ENCODE results near the gene RRAGC. TPM values are rescaled to one million over a fixed set of nuclear protein-coding genes. Genes with fewer than 3 reads are reported as not detected.
"Not testable (repeated sequence)": the region's sequence is repeated elsewhere in the genome, so short reads cannot be mapped to it uniquely, and the experiment has no call there.

RRAGC gene
- total and polyA plus RNA-seq, 2 experiments from 2014 or later, result 3.7 to 13.7 TPM

DNA sequence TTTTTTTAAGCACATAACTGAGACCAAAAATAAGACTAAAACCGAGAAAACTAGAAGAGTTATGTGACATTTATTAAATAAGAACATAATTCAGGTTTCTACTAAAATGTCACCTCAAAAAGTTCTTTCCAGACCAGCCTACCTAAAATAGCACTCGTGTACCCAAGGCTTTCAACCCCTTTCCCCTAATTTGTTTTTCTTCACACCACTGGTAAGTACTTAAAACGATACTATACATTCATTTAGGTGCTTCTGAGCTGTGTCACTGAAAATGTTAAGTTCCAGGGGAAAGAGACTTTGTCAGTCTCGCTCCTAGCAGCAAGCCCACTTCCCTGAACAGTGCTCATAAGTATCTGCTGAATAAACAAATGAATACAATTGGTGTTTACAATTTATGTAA is 6.8 kb downstream of the RRAGC start:
- Histone ChIP-seq H3K4me3 (no peak overlapping the region), H3K36me3 (peaks cover 23% of the 10 kb centered on the region), H3K27me3 (no peaks in the 10 kb centered on the region), H3K9me3 (ENCODE audit: low read depth) (no peaks in the 10 kb centered on the region), H3K4me1 (ENCODE audit: low read depth) (no peaks in the 10 kb centered on the region), H3K27ac (no peak overlapping the region)
- TF ChIP-seq, protein P1, sequence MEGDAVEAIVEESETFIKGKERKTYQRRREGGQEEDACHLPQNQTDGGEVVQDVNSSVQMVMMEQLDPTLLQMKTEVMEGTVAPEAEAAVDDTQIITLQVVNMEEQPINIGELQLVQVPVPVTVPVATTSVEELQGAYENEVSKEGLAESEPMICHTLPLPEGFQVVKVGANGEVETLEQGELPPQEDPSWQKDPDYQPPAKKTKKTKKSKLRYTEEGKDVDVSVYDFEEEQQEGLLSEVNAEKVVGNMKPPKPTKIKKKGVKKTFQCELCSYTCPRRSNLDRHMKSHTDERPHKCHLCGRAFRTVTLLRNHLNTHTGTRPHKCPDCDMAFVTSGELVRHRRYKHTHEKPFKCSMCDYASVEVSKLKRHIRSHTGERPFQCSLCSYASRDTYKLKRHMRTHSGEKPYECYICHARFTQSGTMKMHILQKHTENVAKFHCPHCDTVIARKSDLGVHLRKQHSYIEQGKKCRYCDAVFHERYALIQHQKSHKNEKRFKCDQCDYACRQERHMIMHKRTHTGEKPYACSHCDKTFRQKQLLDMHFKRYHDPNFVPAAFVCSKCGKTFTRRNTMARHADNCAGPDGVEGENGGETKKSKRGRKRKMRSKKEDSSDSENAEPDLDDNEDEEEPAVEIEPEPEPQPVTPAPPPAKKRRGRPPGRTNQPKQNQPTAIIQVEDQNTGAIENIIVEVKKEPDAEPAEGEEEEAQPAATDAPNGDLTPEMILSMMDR (IDR thresholded peaks at IDR 0.05; ENCODE audit: low read depth, low read length), result no peak
- no peak for DNase-seq (ENCODE audit: low read depth in 1 of 2, low spot score in 1 of 2)

DNA sequence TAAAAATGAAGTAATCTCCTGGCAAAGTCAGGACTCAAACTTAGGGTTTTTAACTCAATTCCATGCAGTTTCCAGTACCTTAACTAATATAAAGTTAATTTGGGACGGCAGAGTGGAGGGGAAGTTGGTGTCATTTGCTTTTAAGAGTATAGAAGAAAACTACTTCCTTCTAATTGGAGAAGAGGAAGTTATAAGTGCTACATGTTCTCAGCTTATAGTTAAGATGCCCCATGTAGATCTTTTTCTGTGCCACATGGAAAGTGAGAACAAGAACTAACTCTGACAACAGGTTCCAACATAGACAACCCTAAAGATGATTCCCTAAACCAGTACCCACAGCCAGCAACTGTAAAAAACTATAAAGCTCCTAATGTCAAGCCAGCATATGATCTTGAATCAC is 11.5 kb downstream of the RRAGC start:
- Histone ChIP-seq H3K4me3 (no peak overlapping the region), H3K36me3 (peaks cover 15% of the 10 kb centered on the region), H3K9me3 (ENCODE audit: low read depth) (no peaks in the 10 kb centered on the region), H3K4me1 (ENCODE audit: low read depth) (no peaks in the 10 kb centered on the region), H3K27ac (no peak overlapping the region), H3K27me3 (no peaks in the 10 kb centered on the region)
- no peak for DNase-seq (ENCODE audit: low read depth in 1 of 2, low spot score in 1 of 2)
- TF ChIP-seq, protein P1 (IDR thresholded peaks at IDR 0.05; ENCODE audit: low read depth, low read length), result no peak

DNA sequence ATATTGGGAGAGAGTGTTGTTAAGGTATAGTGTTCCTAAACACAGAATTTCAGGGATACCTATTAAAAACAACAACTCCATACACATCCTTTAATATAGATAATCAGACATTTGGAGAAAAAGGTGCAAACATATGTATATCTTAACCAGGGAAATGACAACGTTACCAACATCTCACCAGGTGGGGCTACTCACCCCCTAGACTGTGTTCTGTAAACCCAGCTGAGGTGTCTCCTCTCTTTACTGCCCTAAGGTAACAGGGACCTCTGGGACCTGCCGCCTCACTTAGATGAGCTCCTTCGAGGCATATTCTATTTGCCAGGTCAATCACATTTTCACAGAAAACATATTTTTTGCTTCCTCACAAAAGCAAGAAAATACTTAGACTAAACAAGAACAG is 13.4 kb downstream of the RRAGC start:
- Histone ChIP-seq H3K27me3 (no peaks in the 10 kb centered on the region), H3K4me3 (no peak overlapping the region), H3K27ac (no peak overlapping the region), H3K9me3 (ENCODE audit: low read depth) (no peaks in the 10 kb centered on the region), H3K4me1 (ENCODE audit: low read depth) (no peaks in the 10 kb centered on the region), H3K36me3 (peaks cover 23% of the 10 kb centered on the region)
- DNase-seq (ENCODE audit: low read depth in 1 of 2, low spot score in 1 of 2), result no peak
- TF ChIP-seq, protein P1 (IDR thresholded peaks at IDR 0.05; ENCODE audit: low read depth, low read length), result no peak

DNA sequence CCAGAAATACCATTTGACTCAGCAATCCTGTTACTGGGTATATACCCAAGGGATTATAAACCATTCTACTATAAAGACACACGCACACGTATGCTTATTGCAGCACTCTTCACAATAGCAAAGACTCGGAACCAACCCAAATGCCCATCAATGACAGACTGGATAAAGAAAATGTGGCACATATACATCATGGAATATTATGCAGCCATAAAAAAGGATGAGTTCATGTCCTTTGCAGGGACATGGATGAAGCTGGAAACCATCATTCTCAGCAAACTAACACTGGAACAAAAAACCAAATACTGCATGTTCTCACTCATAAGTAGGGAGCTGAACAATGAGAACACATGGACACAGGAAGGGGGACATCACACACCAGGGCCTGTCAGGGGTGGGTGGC is 14.5 kb downstream of the RRAGC start:
- not testable (repeated sequence) for H3K4me3 ChIP-seq; H3K27me3 ChIP-seq; H3K27ac ChIP-seq; H3K9me3 ChIP-seq (ENCODE audit: low read depth); DNase-seq (ENCODE audit: low read depth in 1 of 2, low spot score in 1 of 2); H3K4me1 ChIP-seq (ENCODE audit: low read depth)
- H3K36me3 ChIP-seq, result peaks cover 20% of the 10 kb centered on the region

DNA sequence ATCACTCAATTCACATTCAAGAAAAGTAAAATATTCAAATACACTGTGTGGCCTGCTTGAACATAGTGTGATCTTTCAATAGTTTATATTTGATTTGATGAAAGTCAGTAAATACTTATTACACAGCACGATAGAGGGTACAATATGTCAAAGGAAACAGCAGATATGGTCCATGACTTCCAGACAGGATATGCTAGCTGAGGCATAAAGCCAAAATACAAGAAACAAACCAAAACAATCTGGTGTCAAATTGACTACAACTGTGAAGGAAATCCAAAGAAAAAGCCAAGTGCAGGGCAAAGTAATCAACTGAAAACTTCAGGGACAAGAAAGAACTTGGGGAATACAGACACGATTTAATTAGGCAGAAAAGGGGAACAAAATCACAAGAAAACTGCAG is 19.3 kb downstream of the RRAGC start:
- no peak overlapping the region for H3K4me3 ChIP-seq
- H3K4me1 ChIP-seq (ENCODE audit: low read depth), result no peaks in the 10 kb centered on the region
- no peak for DNase-seq (ENCODE audit: low read depth in 1 of 2, low spot score in 1 of 2)
- H3K27ac ChIP-seq, result no peak overlapping the region
- TF ChIP-seq, protein P1 (IDR thresholded peaks at IDR 0.05; ENCODE audit: low read depth, low read length), result no peak
- peaks cover 13% of the 10 kb centered on the region for H3K36me3 ChIP-seq
- H3K27me3 ChIP-seq, result no peaks in the 10 kb centered on the region
- no peaks in the 10 kb centered on the region for H3K9me3 ChIP-seq (ENCODE audit: low read depth)

DNA sequence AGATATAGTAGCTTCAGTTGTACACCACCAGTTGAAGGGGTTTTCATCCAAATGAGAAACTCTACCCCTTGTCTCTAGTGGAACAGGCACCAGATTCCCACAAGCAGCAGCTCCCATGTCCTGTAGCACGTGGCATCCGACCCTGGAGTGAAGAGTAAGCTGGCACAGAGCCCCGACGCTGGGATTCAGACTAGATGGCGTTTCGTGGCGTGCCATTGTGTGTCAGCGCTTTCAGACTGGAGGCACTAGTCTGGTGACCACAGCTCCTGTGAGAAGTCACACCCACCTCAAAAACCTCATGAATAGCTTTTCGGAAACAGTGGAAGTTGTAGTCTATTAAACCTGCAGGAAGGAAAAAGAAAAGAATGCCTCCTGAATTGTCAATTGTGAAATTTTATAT is 20.2 kb downstream of the RRAGC start:
- no peaks in the 10 kb centered on the region for H3K4me1 ChIP-seq (ENCODE audit: low read depth)
- no peaks in the 10 kb centered on the region for H3K27me3 ChIP-seq
- no peak overlapping the region for H3K4me3 ChIP-seq
- no peak for DNase-seq (ENCODE audit: low read depth in 1 of 2, low spot score in 1 of 2)
- TF ChIP-seq, protein P1 (IDR thresholded peaks at IDR 0.05; ENCODE audit: low read depth, low read length), result no peak
- H3K36me3 ChIP-seq, result peaks cover 13% of the 10 kb centered on the region
- H3K9me3 ChIP-seq (ENCODE audit: low read depth), result no peaks in the 10 kb centered on the region
- H3K27ac ChIP-seq, result no peak overlapping the region

DNA sequence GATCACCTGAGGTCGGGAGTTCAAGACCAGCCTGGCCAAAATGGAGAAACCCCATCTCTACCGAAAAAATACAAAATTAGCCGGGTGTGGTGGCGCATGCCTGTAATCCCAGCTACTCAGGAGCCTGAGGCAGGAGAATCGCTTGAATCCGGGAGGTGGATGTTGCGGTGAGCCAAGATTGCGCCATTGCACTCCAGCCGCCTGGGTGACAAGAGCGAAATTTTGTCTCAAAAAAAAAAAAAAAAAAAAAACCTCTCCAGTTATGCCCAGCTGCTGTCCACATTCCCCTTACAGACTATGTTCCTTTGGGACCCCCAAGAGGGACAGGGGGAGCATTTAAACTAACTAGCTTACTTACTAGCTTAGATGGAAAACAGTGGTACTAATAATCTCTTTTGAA is 23.3 kb downstream of the RRAGC start:
- DNase-seq (ENCODE audit: low read depth in 1 of 2, low spot score in 1 of 2); H3K4me1 ChIP-seq (ENCODE audit: low read depth); H3K9me3 ChIP-seq (ENCODE audit: low read depth); H3K27ac ChIP-seq; H3K27me3 ChIP-seq; H3K4me3 ChIP-seq; H3K36me3 ChIP-seq: not testable (repeated sequence)
